GM23248 (cell line): Measurements from ENCODE around the gene WDR35. TPM values are rescaled to one million over a fixed set of nuclear protein-coding genes. Genes with fewer than 3 reads are reported as not detected.
A peak's percentile ranks its signal among the peaks of the same experiment; 100 is the strongest.

Source experiments
- DNase-seq: peaks from one replicate; pipeline ENCODE4 v3.0.0-alpha.2; 2015
- H2AFZ ChIP-seq: fragments of 200-600 bp; sonication (generic); 2 replicates; pipeline ENCODE4 v1.6.1; 2016; ENCODE audit warnings: antibody characterized with exemption
- H3F3A ChIP-seq: fragments of 200-600 bp; sonication (generic); 2 replicates; pipeline ENCODE4 v1.6.1; 2016; ENCODE audit warnings: mild to moderate bottlenecking, antibody characterized with exemption, mixed run types; ENCODE audit not compliant: insufficient read depth
- H3K27ac ChIP-seq: fragments of 200-600 bp; sonication (generic); 2 replicates; pipeline ENCODE4 v1.5.1; 2016; ENCODE audit warnings: mild to moderate bottlenecking
- H3K27me3 ChIP-seq: fragments of 200-600 bp; sonication (generic); replicated peaks from 2 replicates; pipeline ENCODE4 v1.6.1; 2016; ENCODE audit warnings: mild to moderate bottlenecking; ENCODE audit not compliant: insufficient read depth
- H3K36me3 ChIP-seq: fragments of 200-600 bp; sonication (generic); 2 replicates; pipeline ENCODE4 v1.6.1; 2016; ENCODE audit warnings: low read depth, mild to moderate bottlenecking
- H3K4me1 ChIP-seq: fragments of 200-600 bp; sonication (generic); 2 replicates; pipeline ENCODE4 v1.6.1; 2016; ENCODE audit warnings: mild to moderate bottlenecking; ENCODE audit not compliant: insufficient read depth
- H3K4me2 ChIP-seq: fragments of 200-600 bp; sonication (generic); one replicate; pipeline ENCODE4 v1.6.1; 2016; ENCODE audit warnings: mild to moderate bottlenecking; ENCODE audit not compliant: unreplicated experiment
- H3K4me3 ChIP-seq: fragments of 200-600 bp; sonication (generic); 2 replicates; pipeline ENCODE4 v1.5.1; 2016; ENCODE audit warnings: mild to moderate bottlenecking
- H3K79me2 ChIP-seq: fragments of 200-600 bp; sonication (generic); 2 replicates; pipeline ENCODE4 v1.6.1; 2016; ENCODE audit warnings: mild to moderate bottlenecking; ENCODE audit not compliant: insufficient read depth
- H3K9ac ChIP-seq: fragments of 200-600 bp; sonication (generic); 2 replicates; pipeline ENCODE4 v1.6.1; 2016; ENCODE audit warnings: mild to moderate bottlenecking
- H3K9me2 ChIP-seq: fragments of 200-600 bp; sonication (generic); 2 replicates; pipeline ENCODE4 v1.6.1; 2016; ENCODE audit warnings: mixed run types, mild to moderate bottlenecking, moderate library complexity; ENCODE audit not compliant: insufficient read depth
- H3K9me3 ChIP-seq: fragments of 200-600 bp; sonication (generic); one replicate; pipeline ENCODE4 v1.6.1; 2017; ENCODE audit warnings: low read depth
- H4K20me1 ChIP-seq: fragments of 200-600 bp; sonication (generic); 2 replicates; pipeline ENCODE4 v1.6.0; 2016; ENCODE audit not compliant: insufficient read depth
- EZH2 ChIP-seq: fragments of 200-600 bp; sonication (generic); IDR thresholded peaks from 2 replicates; pipeline ENCODE4 v1.6.1; 2018; ENCODE audit warnings: antibody characterized with exemption, mild to moderate bottlenecking; ENCODE audit not compliant: insufficient read depth, poor library complexity, severe bottlenecking
- EZH2phosphoT487 ChIP-seq: fragments of 200-600 bp; sonication (generic); IDR thresholded peaks from 2 replicates; pipeline ENCODE4 v1.6.1; 2018; ENCODE audit warnings: antibody characterized with exemption, moderate library complexity, mild to moderate bottlenecking, low read depth; ENCODE audit not compliant: insufficient read depth
- WGBS, 2 experiments: methylation state at CpG; one replicate each; pipeline ENCODE4 v1.1.6; 2015 to 2017; ENCODE audit warnings: low lambda C conversion rate in 2 of 2, low coverage in 1 of 2; ENCODE audit errors: missing lambda C conversion rate in 2 of 2; 5-methylcytosine and 5-hydroxymethylcytosine counted together
- in situ Hi-C: fragments of 300-500 bp; cut with MboI; formaldehyde crosslinking; loops from 2 replicates; pipeline ENCODE4 v1.15.0; 2020
- polyA plus RNA-seq: library from polyadenylated mRNA; unstranded; fragments of >200 nt; fragmentation: Nextera tagmentation; extraction: Ambion mirVana; gene quantifications from 2 replicates; pipeline ENCODE4 v1.2.1, GENCODE V29; 2016
- total RNA-seq: library from RNA; depleted of rRNA; stranded (reverse); fragments of >200 nt; shearing (Covaris generic); gene quantifications from 2 replicates; pipeline ENCODE4 v1.2.3, GENCODE V29; 2014; rRNA removed

WDR35 gene
- 7.3 and 9.1 TPM in 2 replicates for total RNA-seq
- 2.6 and 3.2 TPM in 2 replicates for polyA plus RNA-seq

- Histone ChIP-seq H3K27me3 (no peaks in the 10 kb centered on the region), H3K27ac (peak within 1 kb of the TSS; percentile 79), H2AFZ (peak within 1 kb of the TSS; percentile 99), H3K36me3 (no peaks in the 10 kb centered on the region), H4K20me1 (no peaks in the 10 kb centered on the region), H3K9me2 (no peaks in the 10 kb centered on the region), H3K9ac (peak within 1 kb of the TSS; percentile 83), H3K79me2 (peaks cover 27% of the 10 kb centered on the region), H3K9me3 (no peaks in the 10 kb centered on the region), H3K4me2 (peak within 1 kb of the TSS; percentile 92), H3K4me3 (peak within 1 kb of the TSS; percentile 87), H3F3A (peaks cover 14% of the 10 kb centered on the region), H3K4me1 (peaks cover 7% of the 10 kb centered on the region)
- in situ Hi-C loops = no loop called here
- 1% methylated on average over 60 to 67 of the region's 70 CpGs for WGBS, 2 experiments
- TF ChIP-seq EZH2phosphoT487 = no peak
- no peak for TF ChIP-seq EZH2
- DNase-seq = peak; percentile 97
Observed at GRCh38 chr2:19989667-19990415, at the start of gene WDR35. WDR35 (minus strand) TSS chr2:19990105; CDS start chr2:19990015, 90 bp downstream.

- peaks cover 18% of the 10 kb centered on the region for H3K4me1 ChIP-seq
- H4K20me1 ChIP-seq = peaks cover 18% of the 10 kb centered on the region
- H3K9me2 ChIP-seq = no peaks in the 10 kb centered on the region
- peaks cover 100% of the 10 kb centered on the region for H3K79me2 ChIP-seq
- H3K36me3 ChIP-seq = peaks cover 66% of the 10 kb centered on the region
- H3K27me3 ChIP-seq = no peaks in the 10 kb centered on the region
- H3K9ac ChIP-seq = no peak overlapping the region
- 68 to 85% methylated on average over 2 of the region's 2 CpGs for WGBS, 2 experiments
- TF ChIP-seq EZH2 (no peak), EZH2phosphoT487 (no peak)
- no peak overlapping the region for H3K27ac ChIP-seq
- no peak overlapping the region for H2AFZ ChIP-seq
- no peak overlapping the region for H3K4me3 ChIP-seq
- no peak overlapping the region for H3K4me2 ChIP-seq
- in situ Hi-C loops = no loop called here
- peaks cover 18% of the 10 kb centered on the region; the same call in 1 of the 2 replicates for H3F3A ChIP-seq
- H3K9me3 ChIP-seq = no peaks in the 10 kb centered on the region
- DNase-seq = no peak
Observed at GRCh38 chr2:20037660-20038059, 47.8 kb upstream of the WDR35 start.

GRCh38 chr2:20035955-20036666 is 46.2 kb upstream of the WDR35 start:
- H3K4me1 ChIP-seq = peaks cover 9% of the 10 kb centered on the region
- no peak overlapping the region for H2AFZ ChIP-seq
- H3K27me3 ChIP-seq = no peaks in the 10 kb centered on the region
- no peak for DNase-seq
- peaks cover 15% of the 10 kb centered on the region; the same call in 1 of the 2 replicates for H3F3A ChIP-seq
- in situ Hi-C loops = no loop called here
- WGBS, 2 experiments = 81 to 85% methylated on average over 4 of the region's 4 CpGs
- peaks cover 11% of the 10 kb centered on the region for H4K20me1 ChIP-seq
- H3K9me2 ChIP-seq = no peaks in the 10 kb centered on the region
- H3K79me2 ChIP-seq = peaks cover 100% of the 10 kb centered on the region
- TF ChIP-seq EZH2 (no peak), EZH2phosphoT487 (no peak)
- peaks cover 81% of the 10 kb centered on the region for H3K36me3 ChIP-seq
- H3K4me3 ChIP-seq = no peak overlapping the region
- H3K9ac ChIP-seq = no peak overlapping the region
- H3K9me3 ChIP-seq = no peaks in the 10 kb centered on the region
- H3K27ac ChIP-seq = no peak overlapping the region
- no peak overlapping the region for H3K4me2 ChIP-seq

DNA sequence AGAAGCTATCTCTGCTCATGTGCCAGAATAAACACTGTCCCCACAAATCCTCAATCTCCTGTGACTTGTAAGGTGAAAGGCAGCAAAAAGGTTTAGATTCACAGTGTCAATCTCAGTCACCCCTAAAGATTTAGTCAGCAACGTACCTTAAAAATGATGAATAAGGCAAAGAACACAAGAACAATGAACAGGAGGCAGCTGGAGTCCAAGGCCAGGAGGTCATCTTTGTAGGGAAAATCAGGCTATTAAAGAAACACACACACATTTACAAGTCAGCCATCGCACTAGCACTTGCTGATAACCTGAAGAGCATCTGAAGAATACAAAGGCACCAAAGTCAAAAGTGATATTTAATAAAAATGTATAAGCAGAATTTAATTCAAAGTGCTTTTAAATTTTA is 44.9 kb upstream of the WDR35 start:
- no peak for TF ChIP-seq EZH2phosphoT487
- TF ChIP-seq EZH2 = no peak
- no peaks in the 10 kb centered on the region for H3K9me2 ChIP-seq

More for the DNA sequence above, 44.9 kb upstream of the WDR35 start:
- Histone ChIP-seq H3K4me2 (no peak overlapping the region), H2AFZ (no peak overlapping the region), H3F3A (peaks cover 25% of the 10 kb centered on the region; the same call in 1 of the 2 replicates), H3K27me3 (no peaks in the 10 kb centered on the region), H3K4me1 (no peaks in the 10 kb centered on the region), H3K4me3 (no peak overlapping the region), H3K9ac (no peak overlapping the region), H3K9me3 (no peaks in the 10 kb centered on the region), H3K36me3 (peaks cover 87% of the 10 kb centered on the region), H3K27ac (no peak overlapping the region), H3K79me2 (peaks cover 100% of the 10 kb centered on the region), H4K20me1 (peaks cover 4% of the 10 kb centered on the region; the same call in 1 of the 2 replicates)
- DNase-seq = no peak
- WGBS, 2 experiments = 44 to 62% methylated on average over 2 of the region's 2 CpGs
- in situ Hi-C loops = no loop called here
